ENCODE data around the gene GCGR.

GRCh38 chr17:81825841-81826466, 22.0 kb downstream of the GCGR start:
- TF ChIP-seq CTCF (tag by site-specific recombination; IDR thresholded peaks at IDR 0.05) (peak; percentile 80), TSHZ1 (tag by site-specific recombination; IDR thresholded peaks at IDR 0.05; ENCODE audit: borderline replicate concordance) (no peak), ZNF10 (tag by site-specific recombination; IDR thresholded peaks at IDR 0.05) (no peak), SP2 (tag by site-specific recombination; IDR thresholded peaks at IDR 0.05) (no peak), ZNF398 (tag by site-specific recombination; IDR thresholded peaks at IDR 0.05) (no peak), KLF16 (tag by site-specific recombination; IDR thresholded peaks at IDR 0.05) (no peak)
